ELF-1 (cell line): ENCODE results near the gene SCART1.
A peak's percentile ranks its signal among the peaks of the same experiment; 100 is the strongest.
"Not testable (repeated sequence)": the region's sequence is repeated elsewhere in the genome, so short reads cannot be mapped to it uniquely, and the experiment has no call there.

Source experiments
- DNase-seq: peaks from one replicate; pipeline ENCODE4 v3.0.0-alpha.2; 2016; ENCODE audit warnings: low read depth, low spot score

SCART1 gene

DNA sequence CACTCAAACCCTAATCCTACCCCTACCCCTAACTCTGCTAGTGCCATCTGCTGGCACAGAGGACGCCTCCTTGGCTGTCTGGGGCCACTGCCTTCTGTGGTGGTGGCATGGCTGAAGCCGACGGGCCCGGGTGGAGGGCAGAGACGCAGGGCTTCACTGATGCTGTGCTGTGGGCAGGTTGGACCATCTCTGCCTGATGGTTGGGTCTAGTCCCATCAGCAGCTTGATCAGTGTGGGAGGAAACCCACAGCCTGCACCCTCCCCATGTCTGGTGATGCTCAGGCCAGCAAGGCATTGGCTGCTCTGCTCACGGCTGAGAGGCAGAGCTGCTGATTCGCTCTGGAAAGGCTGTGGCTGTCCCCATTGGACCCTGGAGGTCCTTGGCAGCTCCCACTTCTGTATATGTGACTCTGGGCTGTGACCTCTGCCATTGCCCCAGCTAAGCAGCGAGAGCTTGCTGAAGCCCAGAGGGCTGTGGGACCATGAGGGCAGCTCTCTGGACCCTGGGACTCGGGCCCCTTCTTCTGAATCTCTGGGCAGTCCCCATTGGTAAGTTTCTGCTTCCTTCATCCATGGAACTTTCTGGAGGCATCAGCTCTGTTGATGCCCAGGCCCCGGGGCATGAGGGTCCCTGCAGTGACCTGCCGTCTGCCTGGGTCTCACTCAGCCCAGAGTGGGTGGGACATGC lies at the start of gene SCART1:
SCART1 (plus strand) TSS at position 430 of the 688 bp plus-strand sequence; CDS start at position 483, 53 bp downstream.
- DNase-seq = no peak

DNA sequence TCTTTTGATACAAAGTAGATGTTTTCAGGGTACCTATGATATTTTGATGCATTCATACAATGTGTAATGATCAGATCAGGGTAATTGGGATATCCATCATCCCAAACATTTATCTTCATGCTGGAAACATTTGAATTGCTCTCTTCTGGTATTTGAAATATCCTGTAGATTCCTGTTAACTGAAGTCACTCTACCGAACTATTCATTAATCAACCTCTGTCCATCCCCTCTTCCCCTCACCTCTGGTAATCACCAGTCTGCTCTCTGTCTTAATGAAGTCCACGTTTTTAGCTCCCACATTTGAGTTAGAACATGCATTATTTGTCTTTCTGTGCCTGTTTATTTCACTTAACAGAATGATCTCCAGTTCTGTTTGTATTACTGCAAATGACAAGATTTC lies 48.5 kb upstream of the SCART1 start:
- DNase-seq = no peak

DNA sequence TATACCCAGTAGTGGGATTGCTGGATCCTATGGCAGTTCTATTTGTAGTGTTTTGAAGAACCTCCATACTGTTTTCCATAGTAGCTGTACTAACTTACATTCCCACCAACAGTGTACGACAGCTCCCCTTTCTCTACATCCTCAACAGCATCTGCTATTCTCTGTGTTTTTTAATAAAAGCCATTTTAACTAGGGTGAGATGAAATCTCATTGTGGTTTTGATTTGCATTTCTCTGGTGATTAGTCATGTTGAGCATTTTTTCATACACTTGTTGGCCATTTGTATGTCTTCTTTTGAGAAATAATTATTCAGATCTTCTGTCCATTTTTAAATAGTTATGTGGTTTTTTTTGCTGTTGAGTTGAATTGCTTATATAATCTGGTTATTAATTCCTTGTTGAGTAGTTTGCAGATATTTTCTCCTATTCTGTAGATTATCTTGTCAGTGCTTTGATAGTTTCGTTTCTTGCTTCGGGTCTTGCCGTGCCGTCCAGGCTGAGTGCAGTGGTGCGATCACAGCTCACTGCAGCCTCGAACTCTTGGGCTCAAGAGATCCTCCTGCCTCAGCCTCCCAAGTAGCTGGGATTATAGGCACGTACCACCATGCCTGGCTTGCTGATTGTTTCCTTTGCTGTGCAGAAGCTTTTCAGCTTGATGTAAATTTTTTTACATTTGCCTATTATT lies 47.8 kb upstream of the SCART1 start:
- no peak for DNase-seq

- no peak for DNase-seq
These were observed 42.0 kb upstream of the SCART1 start for GRCh38 chr10:133411523-133412380.

DNA sequence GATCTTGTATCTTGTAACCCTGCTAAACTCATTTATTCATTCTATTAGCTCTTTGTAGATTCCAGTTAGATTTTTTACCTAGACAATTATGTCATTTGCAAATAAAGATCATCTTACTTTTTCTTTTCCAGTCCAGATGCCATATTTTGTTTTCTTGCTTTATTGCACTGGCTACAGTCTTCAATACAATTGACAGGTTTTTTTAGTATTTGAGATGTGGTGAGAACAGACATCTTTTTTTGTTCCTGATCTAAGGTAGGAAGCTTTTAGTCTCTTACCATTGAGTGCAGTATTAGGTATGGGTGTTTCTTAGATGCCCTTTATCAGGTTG lies 41.4 kb upstream of the SCART1 start:
- DNase-seq = no peak

GRCh38 chr10:133414401-133414800 lies 39.3 kb upstream of the SCART1 start:
- not testable (repeated sequence) for DNase-seq

- DNase-seq = no peak
These were observed 38.0 kb upstream of the SCART1 start for GRCh38 chr10:133415752-133416151.

- no peak for DNase-seq
These were observed 35.3 kb upstream of the SCART1 start for GRCh38 chr10:133418289-133418993.

GRCh38 chr10:133419211-133419950 lies 34.4 kb upstream of the SCART1 start:
- DNase-seq = no peak

DNA sequence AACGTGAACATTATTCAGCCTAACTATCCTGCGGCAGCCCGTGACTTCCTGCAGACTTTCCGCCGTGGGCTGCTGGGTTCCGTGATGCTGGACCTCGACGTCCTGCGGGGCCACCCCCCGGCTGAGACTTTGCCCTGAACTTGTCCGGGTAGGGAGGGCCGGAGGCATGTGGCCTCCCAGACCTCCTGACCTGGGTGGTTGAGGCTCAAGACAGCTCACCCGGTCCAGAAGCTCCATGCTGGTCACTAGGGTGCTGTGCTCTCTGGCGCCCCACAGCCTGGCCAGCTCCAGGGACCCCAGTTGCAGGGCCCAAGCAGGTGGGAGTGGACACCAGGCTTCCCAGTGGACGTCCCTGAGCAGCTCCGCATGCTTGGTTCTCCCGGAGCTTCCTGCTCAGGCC lies 33.7 kb upstream of the SCART1 start:
- no peak for DNase-seq

GRCh38 chr10:133420579-133420978 lies 33.2 kb upstream of the SCART1 start:
- DNase-seq = no peak

DNA sequence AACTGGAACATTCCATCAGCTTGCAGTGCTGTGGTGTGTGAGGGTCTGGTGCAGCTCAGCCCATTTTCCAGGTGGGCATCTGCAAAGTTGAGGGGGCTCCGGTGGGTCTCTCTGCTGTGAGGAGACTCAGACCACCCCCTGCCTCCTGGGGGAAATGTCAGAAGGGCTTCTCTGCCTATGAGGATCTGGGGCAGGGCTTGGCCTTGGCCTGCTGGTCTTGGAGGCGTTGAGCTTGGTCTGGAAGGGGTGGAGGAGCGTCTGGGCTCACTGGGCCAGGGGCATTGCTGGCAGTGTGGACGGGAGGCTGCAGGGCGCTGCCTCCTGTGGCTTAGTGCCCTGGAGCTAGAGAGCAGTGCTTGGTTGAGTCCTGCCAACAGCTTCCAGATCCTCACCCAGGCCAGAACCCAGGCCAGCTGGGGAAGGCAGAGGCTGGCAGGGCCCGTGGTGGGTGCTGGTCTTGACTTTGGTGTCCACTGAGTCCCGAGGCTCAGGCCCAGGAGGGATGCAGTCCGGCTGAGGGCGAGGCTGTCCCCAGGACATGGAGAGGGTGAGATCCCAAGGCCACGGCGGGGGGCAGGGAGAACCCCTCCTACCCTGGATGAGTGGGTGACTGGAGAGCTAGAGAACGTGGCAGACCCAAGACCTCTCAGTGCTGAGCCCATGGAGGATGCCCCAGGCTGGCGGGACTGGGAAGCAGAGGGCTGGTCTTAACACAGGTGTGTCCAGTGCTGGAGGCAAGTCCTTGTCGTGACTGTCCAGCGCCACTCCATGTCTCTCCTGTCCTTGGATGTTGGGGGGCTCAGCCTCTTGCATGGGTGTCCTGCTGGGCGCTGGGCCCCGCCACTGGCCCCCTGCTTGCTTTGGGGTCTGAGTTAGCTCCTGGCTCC lies 32.2 kb upstream of the SCART1 start:
- DNase-seq = no peak

DNA sequence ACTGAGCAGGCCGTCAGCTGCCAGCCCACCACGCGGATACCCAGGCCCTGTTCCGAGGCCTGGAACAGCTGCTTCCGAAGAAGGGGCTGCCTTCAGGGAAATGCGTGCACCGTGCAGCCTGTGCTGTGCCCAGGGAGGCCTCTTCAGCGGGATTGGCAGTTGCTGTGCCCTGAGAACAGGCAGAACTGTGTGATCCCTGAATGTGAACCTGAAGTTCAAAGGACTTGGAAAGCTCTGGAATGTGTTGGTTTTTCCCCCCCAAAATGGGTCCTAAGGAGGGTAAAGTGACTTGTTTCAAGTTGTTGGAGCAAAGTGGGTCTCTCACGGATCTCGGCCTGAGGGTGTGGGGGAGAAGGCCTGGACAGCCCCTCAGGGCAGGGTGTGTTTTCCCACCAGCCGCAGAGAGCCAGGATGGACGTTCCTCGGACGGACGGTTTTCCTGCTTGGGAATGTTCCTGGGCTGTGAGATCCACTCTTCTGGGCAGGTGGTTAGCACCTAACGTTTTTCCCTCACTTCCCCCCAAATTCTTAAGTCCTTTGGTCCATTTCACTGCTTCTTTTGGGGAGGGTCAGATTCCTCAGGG lies 31.4 kb upstream of the SCART1 start:
- DNase-seq = peak; percentile 15

- no peak for DNase-seq
These were observed 30.7 kb upstream of the SCART1 start for GRCh38 chr10:133422807-133423771.

DNA sequence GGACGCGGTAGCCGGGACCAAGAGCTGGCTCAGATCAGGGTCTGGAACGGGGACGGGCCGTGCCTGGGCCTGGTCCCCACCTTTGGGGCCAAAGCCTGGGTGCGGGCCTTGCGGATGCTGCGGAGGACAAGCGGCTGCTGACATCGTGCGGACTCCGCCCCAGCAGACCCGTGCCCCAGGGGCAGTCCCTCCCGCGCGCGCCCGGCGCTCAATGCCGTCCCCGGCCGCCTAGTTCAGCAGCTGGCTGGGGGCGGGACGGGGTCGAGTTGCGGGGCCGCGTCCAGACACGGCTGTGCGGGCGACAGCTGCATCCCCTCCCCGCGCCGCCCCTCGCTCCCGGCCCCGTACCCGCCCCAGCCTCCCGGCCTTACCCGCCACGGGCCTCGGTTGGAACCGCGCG lies 29.6 kb upstream of the SCART1 start:
- DNase-seq = not testable (repeated sequence)

DNA sequence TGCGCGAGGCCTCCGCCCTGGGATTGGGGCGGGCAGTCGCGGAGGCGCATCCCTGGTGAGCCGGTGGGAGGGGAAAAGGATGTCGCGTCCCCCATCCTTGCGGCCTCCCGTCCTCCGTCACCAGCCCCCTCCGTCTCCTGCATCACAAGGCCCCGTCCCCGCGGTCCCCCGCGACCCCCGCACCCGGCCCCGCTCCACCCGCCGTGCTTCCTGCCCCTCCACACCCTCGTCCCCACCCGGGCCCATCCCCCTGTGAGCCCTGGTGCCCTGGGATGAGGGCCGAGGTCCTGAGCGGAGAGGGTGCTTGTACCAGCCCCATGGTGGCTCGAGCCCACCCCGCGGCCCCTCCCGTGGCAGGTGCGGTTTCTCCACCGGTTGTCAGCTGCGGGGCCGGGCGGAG lies 29.1 kb upstream of the SCART1 start, which contains the start of gene SPRN:
SPRN (minus strand) TSS at position 25 of the 400 bp plus-strand sequence. CDS start 944 bp downstream, outside the sequence.
- DNase-seq = not testable (repeated sequence)

GRCh38 chr10:133429571-133429970 lies 24.2 kb upstream of the SCART1 start:
- not testable (repeated sequence) for DNase-seq

DNA sequence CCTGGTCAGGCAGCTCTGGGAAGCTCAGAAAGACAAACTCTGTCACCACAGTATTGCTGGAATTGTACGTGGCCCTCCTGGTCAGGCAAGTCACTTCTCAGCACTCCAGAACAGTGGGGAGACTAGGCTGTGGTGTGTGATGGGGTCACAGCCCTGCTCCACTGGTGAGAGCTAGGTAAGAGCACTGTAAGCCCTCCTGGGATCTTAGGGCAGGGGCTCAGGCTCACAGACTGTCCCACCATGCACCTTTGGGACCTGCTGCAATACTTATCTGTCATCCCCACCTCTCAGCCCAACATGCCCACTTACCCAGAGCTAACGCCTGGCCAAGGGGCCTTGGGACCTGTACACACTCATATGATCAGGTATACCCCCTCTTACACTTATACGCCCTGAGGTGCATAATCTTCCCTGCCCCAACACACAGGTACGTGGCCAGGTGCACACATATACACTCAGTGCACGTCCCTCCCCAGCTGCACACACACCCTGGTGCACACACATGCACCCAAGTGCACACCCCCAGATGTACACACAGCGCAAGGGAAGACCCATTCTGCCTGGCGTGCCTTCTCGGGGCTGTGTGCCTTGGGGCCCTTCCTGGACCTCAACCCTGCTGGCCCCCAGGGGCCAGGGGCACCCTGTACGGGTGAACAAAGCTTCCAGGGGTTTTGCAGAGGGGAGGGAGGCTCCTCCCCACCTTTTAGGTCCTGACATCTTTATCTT lies 21.7 kb upstream of the SCART1 start:
- not testable (repeated sequence) for DNase-seq
